ENCODE results near the gene B9D1. TPM values are rescaled to one million over a fixed set of nuclear protein-coding genes. Genes with fewer than 3 reads are reported as not detected.

B9D1 gene
- total RNA-seq, 1 donor from 2014 or later = 6.7 TPM

DNA sequence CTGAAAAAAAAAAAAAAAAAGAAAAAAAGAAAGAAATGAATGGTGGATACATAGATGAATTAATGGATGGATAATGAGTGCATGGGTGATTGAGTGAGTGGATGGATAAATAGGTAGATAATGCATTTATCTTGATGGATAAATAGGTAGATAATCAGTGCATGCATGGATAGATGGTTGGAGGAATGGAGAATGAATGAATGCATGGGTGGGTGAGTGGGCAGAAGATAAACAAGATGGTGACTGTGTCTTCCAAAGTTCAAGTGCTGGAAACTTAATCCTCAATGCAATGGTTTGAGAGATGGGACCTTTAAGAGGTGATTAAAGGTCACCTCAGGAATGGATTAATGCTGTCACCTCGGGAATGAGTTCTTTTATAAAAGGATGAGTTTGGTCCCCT lies 41.7 kb upstream of the B9D1 start:
- POLR2A ChIA-PET = no interaction called here
- Mint-ChIP-seq H3K27me3 (no peaks in the 10 kb centered on the region), H3K9me3 (no peaks in the 10 kb centered on the region), H3K4me3 (no peak overlapping the region), H3K4me1 (no peaks in the 10 kb centered on the region), H3K36me3 (ENCODE audit: low read depth) (no peaks in the 10 kb centered on the region), H3K27ac (no peak overlapping the region)
- no peak for DNase-seq
- intact Hi-C loops (cut with micrococcal nuclease) = no loop called here
- TF ChIP-seq, protein P1, sequence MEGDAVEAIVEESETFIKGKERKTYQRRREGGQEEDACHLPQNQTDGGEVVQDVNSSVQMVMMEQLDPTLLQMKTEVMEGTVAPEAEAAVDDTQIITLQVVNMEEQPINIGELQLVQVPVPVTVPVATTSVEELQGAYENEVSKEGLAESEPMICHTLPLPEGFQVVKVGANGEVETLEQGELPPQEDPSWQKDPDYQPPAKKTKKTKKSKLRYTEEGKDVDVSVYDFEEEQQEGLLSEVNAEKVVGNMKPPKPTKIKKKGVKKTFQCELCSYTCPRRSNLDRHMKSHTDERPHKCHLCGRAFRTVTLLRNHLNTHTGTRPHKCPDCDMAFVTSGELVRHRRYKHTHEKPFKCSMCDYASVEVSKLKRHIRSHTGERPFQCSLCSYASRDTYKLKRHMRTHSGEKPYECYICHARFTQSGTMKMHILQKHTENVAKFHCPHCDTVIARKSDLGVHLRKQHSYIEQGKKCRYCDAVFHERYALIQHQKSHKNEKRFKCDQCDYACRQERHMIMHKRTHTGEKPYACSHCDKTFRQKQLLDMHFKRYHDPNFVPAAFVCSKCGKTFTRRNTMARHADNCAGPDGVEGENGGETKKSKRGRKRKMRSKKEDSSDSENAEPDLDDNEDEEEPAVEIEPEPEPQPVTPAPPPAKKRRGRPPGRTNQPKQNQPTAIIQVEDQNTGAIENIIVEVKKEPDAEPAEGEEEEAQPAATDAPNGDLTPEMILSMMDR (IDR thresholded peaks at IDR 0.05) = no peak
- CTCF ChIA-PET = no interaction called here
- no peak for ATAC-seq (ENCODE audit: low read depth)

DNA sequence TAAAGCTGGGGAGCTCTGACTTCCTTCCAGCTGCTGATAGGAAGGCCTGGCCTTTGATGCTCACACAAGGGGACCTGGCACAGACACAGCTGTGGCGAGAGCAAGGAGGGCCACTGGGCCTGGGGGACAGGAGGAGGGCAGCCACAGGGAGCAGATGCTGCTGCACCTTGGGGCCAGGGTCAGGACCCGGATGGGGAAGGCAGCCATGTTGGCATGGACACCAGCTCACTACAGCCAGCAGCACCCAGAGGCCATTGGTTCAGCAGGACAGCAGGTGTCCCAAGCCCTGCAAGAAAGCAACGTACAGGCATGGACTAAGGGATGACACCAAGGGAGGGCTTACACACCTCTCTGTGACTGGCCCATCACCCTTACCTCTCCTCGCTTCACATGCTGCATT lies 40.5 kb upstream of the B9D1 start:
- intact Hi-C loops (cut with micrococcal nuclease) = no loop called here
- Mint-ChIP-seq H3K4me1 (no peaks in the 10 kb centered on the region), H3K27ac (no peak overlapping the region), H3K4me3 (no peak overlapping the region), H3K27me3 (peaks cover 4% of the 10 kb centered on the region), H3K9me3 (no peaks in the 10 kb centered on the region), H3K36me3 (ENCODE audit: low read depth) (no peaks in the 10 kb centered on the region)
- TF ChIP-seq, protein P1 (IDR thresholded peaks at IDR 0.05) = no peak
- DNase-seq (no peak), ATAC-seq (ENCODE audit: low read depth) (no peak)
- POLR2A ChIA-PET = no interaction called here
- CTCF ChIA-PET = no interaction called here

DNA sequence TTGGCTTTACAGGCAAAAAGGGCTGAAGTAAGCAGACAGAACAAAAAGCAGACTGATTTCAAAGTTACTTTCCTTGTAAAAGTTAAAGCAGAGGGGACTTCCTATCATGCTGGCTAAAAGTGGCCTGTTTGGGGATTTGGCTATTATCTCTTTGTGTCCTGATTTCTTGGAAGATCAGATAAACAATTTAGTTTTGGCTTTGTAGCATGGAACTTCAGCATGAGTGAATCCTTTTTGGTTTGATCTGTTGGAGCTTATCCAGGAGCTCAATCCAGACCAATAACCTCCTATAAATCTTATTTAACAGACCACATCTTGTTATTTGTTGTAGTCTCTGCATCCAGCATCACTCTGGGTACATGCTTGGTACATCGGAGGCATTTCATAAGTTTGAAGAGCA lies 39.6 kb upstream of the B9D1 start:
- POLR2A ChIA-PET = no interaction called here
- CTCF ChIA-PET = no interaction called here
- Mint-ChIP-seq H3K4me1 (no peaks in the 10 kb centered on the region), H3K27me3 (peaks cover 5% of the 10 kb centered on the region), H3K9me3 (no peaks in the 10 kb centered on the region), H3K36me3 (ENCODE audit: low read depth) (no peaks in the 10 kb centered on the region), H3K27ac (no peak overlapping the region), H3K4me3 (no peak overlapping the region)
- DNase-seq (no peak), ATAC-seq (ENCODE audit: low read depth) (no peak)
- intact Hi-C loops (cut with micrococcal nuclease) = no loop called here
- TF ChIP-seq, protein P1 (IDR thresholded peaks at IDR 0.05) = no peak

DNA sequence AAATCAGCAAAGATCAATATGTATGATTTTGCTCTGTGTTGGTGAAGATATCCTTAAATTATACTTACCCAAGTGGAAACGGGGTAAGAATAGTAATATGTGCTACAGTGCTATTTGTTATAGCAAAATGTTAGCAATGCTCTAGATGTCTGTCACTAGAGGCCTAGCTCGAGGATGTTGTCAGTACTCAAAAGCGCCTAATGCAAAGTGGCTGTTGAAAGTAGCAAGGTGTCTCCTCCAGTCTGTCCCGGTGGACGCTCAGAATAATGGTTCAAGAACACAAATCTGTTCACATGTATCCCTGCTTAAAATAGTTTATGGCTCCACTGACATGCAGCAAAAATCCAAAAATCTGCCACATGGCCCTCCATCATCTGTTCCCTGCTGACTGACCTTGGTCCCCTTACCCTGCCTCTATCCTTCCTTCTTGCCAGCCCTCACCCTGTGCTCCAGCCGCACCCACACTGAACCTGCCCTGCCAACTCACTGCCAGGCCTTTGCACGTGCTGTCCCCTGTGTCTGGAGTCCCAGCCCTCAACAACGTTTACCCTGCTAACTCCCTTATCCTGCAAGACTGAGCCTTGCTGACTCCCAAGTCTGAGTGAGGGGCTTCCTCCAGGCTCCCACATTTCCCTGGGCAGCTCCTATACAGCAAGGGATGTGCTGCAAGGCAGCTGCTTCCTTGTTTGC lies 38.9 kb upstream of the B9D1 start:
- H3K36me3 Mint-ChIP-seq (ENCODE audit: low read depth) = no peaks in the 10 kb centered on the region
- H3K9me3 Mint-ChIP-seq = no peaks in the 10 kb centered on the region
- CTCF ChIA-PET = interaction anchor here (0.6 kb wide), 1 partner anchor 51 kb away, joined by 4 read pairs; no protein-coding TSS in a partner anchor
- H3K4me3 Mint-ChIP-seq = no peak overlapping the region
- TF ChIP-seq, protein P1 (IDR thresholded peaks at IDR 0.05) = no peak
- H3K27ac Mint-ChIP-seq = no peak overlapping the region
- ATAC-seq (ENCODE audit: low read depth) (no peak), DNase-seq (no peak)
- peaks cover 5% of the 10 kb centered on the region for H3K27me3 Mint-ChIP-seq
- intact Hi-C loops (cut with micrococcal nuclease) = no loop called here
- H3K4me1 Mint-ChIP-seq = no peaks in the 10 kb centered on the region
- POLR2A ChIA-PET = no interaction called here

DNA sequence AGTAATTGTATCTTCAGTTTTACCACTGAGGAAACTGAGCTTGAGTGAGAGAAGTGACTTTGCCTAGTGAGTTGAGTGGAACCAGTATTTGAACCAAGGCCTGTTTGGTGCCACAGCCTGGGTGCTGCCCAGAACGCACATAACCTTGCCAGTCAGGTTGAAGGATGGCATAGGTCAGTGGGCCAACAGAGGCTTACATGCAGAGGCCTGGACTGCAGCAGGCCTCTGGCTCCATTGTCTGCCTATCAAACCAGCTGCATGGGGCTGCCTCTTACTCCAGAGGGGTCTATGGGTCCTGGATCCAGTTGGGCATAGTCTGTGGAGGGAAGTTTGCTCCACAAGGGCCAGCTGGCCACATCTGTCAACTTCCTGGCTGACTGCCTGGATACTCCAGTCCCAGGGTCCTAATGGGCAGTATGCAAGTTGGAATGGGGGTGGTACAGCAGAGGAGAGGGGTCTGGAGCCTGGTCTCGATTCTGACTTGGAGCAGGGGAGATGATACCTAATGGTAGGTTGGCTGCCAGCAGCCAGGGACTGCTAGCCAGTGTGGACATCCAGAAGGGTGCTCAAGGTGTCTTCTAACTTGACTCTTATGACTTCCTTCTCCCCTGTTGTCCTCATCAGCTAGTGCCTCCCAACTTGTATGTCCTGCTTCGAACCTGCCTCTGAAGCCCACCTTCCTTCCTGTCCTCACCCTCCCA lies 37.4 kb upstream of the B9D1 start:
- ATAC-seq (ENCODE audit: low read depth) = no peak
- no peak for DNase-seq
- intact Hi-C loops (cut with micrococcal nuclease) = no loop called here
- no peak overlapping the region for H3K4me3 Mint-ChIP-seq
- no peak overlapping the region for H3K27ac Mint-ChIP-seq
- POLR2A ChIA-PET = interaction anchor here (0.5 kb wide), 1 partner anchor 365 kb away, joined by 3 read pairs; no protein-coding TSS in a partner anchor
- CTCF ChIA-PET = no interaction called here
- H3K36me3 Mint-ChIP-seq (ENCODE audit: low read depth) = no peaks in the 10 kb centered on the region
- TF ChIP-seq, protein P1 (IDR thresholded peaks at IDR 0.05) = no peak
- peaks cover 5% of the 10 kb centered on the region for H3K27me3 Mint-ChIP-seq
- H3K4me1 Mint-ChIP-seq = no peaks in the 10 kb centered on the region
- H3K9me3 Mint-ChIP-seq = no peaks in the 10 kb centered on the region
